Mesenchymal stem cell (in vitro differentiated cells and primary cell): ENCODE data around the gene CSRNP3.

Source experiments
- DNase-seq: peaks from one replicate; pipeline ENCODE4 v3.0.0-alpha.2; 2013
- H2AFZ ChIP-seq: one replicate; pipeline ENCODE4 v1.6.1; 2013; ENCODE audit warnings: low read depth, mild to moderate bottlenecking, control low read depth, inconsistent platforms, low read length, moderate library complexity
- H2AK5ac ChIP-seq: 2 replicates; pipeline ENCODE4 v1.6.1; 2013; ENCODE audit warnings: low read length, moderate library complexity, mild to moderate bottlenecking, inconsistent platforms; ENCODE audit not compliant: severe bottlenecking
- H2BK120ac ChIP-seq: one replicate; pipeline ENCODE4 v1.6.1; 2013; ENCODE audit warnings: low read depth, mild to moderate bottlenecking, inconsistent platforms, low read length, moderate library complexity
- H2BK12ac ChIP-seq, 2 experiments: one replicate each; pipeline ENCODE4 v1.6.1; 2013; ENCODE audit warnings: inconsistent platforms in 2 of 2, low read length in 2 of 2, mild to moderate bottlenecking in 2 of 2, moderate library complexity in 2 of 2, control low read depth in 1 of 2
- H2BK15ac ChIP-seq: one replicate; pipeline ENCODE4 v1.6.1; 2013; ENCODE audit warnings: mild to moderate bottlenecking, low read depth, inconsistent platforms; ENCODE audit not compliant: poor library complexity, severe bottlenecking
- H2BK5ac ChIP-seq: 2 replicates; pipeline ENCODE4 v1.6.1; 2013; ENCODE audit warnings: low read depth, mild to moderate bottlenecking, low read length, control low read depth, inconsistent platforms; ENCODE audit not compliant: poor library complexity, severe bottlenecking
- H3K14ac ChIP-seq, 2 experiments: one replicate each; pipeline ENCODE4 v1.6.1; 2013; ENCODE audit warnings: inconsistent platforms in 2 of 2, low read length in 2 of 2, control low read depth in 1 of 2, mild to moderate bottlenecking in 1 of 2, moderate library complexity in 1 of 2
- H3K18ac ChIP-seq, 2 experiments: one replicate each; pipeline ENCODE4 v1.6.1; 2013; ENCODE audit warnings: inconsistent platforms in 2 of 2, low read length in 2 of 2, control low read depth in 1 of 2, low read depth in 1 of 2, mild to moderate bottlenecking in 1 of 2
- H3K23ac ChIP-seq, 2 experiments: one replicate each; pipeline ENCODE4 v1.6.1; 2013; ENCODE audit warnings: inconsistent platforms in 2 of 2, low read length in 2 of 2, mild to moderate bottlenecking in 2 of 2, moderate library complexity in 2 of 2, control low read depth in 1 of 2
- H3K27ac ChIP-seq: 2 replicates; pipeline ENCODE4 v1.5.1; 2013; ENCODE audit warnings: mild to moderate bottlenecking, moderate library complexity, low read length, control low read depth, inconsistent platforms; ENCODE audit not compliant: poor library complexity, severe bottlenecking
- H3K27me3 ChIP-seq, 2 experiments: 2 replicates each; pipeline versions ENCODE4 v1.6.1 to v1.7.0; 2013; ENCODE audit warnings: low read length in 2 of 2, mild to moderate bottlenecking in 2 of 2, moderate library complexity in 2 of 2, control low read depth in 1 of 2, inconsistent platforms in 1 of 2; ENCODE audit not compliant: control insufficient read depth in 1 of 2, insufficient read depth in 1 of 2
- H3K36me3 ChIP-seq, 2 experiments: 2 replicates each; pipeline versions ENCODE4 v1.6.1 to v1.7.0; 2013; ENCODE audit warnings: low read length in 2 of 2, control low read depth in 1 of 2, inconsistent platforms in 1 of 2, low read depth in 1 of 2, mild to moderate bottlenecking in 1 of 2; ENCODE audit not compliant: insufficient read depth in 2 of 2, control insufficient read depth in 1 of 2
- H3K4ac ChIP-seq, 2 experiments: one replicate each; pipeline ENCODE4 v1.6.1; 2013; ENCODE audit warnings: inconsistent platforms in 2 of 2, low read length in 2 of 2, mild to moderate bottlenecking in 2 of 2, moderate library complexity in 2 of 2, control low read depth in 1 of 2, low read depth in 1 of 2
- H3K4me1 ChIP-seq: 2 replicates; pipeline ENCODE4 v1.6.1; 2013; ENCODE audit warnings: low read depth, low read length, control low read depth; ENCODE audit not compliant: control insufficient read depth, insufficient read depth
- H3K4me2 ChIP-seq: 2 replicates; pipeline ENCODE4 v1.6.1; 2013; ENCODE audit warnings: low read length, mild to moderate bottlenecking, inconsistent platforms; ENCODE audit not compliant: poor library complexity, severe bottlenecking
- H3K4me3 ChIP-seq, 2 experiments: 2 replicates each; pipeline versions ENCODE4 v1.5.1 to v1.7.0; 2013; ENCODE audit warnings: low read length in 2 of 2, mild to moderate bottlenecking in 2 of 2, control low read depth in 1 of 2, low read depth in 1 of 2; ENCODE audit not compliant: insufficient read depth in 1 of 2
- H3K79me1 ChIP-seq: replicated peaks from 2 replicates; pipeline ENCODE4 v1.6.1; 2013; ENCODE audit warnings: mild to moderate bottlenecking, control low read depth, low read length, inconsistent platforms; ENCODE audit not compliant: poor library complexity, severe bottlenecking
- H3K9ac ChIP-seq: 2 replicates; pipeline ENCODE4 v1.7.0; 2013; ENCODE audit warnings: mild to moderate bottlenecking, low read length, moderate library complexity
- H3K9me3 ChIP-seq: 2 replicates; pipeline ENCODE4 v1.7.0; 2013; ENCODE audit warnings: mild to moderate bottlenecking, low read length; ENCODE audit not compliant: control insufficient read depth
- H4K8ac ChIP-seq: one replicate; pipeline ENCODE4 v1.6.1; 2013; ENCODE audit warnings: inconsistent platforms, mild to moderate bottlenecking, low read length, moderate library complexity
- H4K91ac ChIP-seq: one replicate; pipeline ENCODE4 v1.6.1; 2013; ENCODE audit warnings: mild to moderate bottlenecking, low read length, inconsistent platforms
- WGBS: methylation state at CpG from one replicate; pipeline ENCODE4 v1.1.7; 2013; ENCODE audit warnings: mixed read lengths; 5-methylcytosine and 5-hydroxymethylcytosine counted together

Gene CSRNP3

GRCh38 chr2:165453561-165454094, 15.9 kb upstream of the CSRNP3 start:
- Histone ChIP-seq H3K79me1 (no peaks in the 10 kb centered on the region), H3K4me3 (no peak overlapping the region), H3K27ac (no peak overlapping the region), H3K23ac (no peak overlapping the region), H3K4me2 (no peak overlapping the region), H4K91ac (no peak overlapping the region), H2BK120ac (no peak overlapping the region), H3K4ac (no peak overlapping the region), H3K27me3 (no peaks in the 10 kb centered on the region), H2AK5ac (no peak overlapping the region), H2AFZ (no peak overlapping the region), H3K9me3 (no peaks in the 10 kb centered on the region), H3K18ac (no peak overlapping the region), H4K8ac (no peak overlapping the region), H3K9ac (no peak overlapping the region), H2BK15ac (no peak overlapping the region), H2BK5ac (no peak overlapping the region), H3K14ac (no peak overlapping the region), H3K36me3 (no peaks in the 10 kb centered on the region), H2BK12ac (no peak overlapping the region), H3K4me1 (no peaks in the 10 kb centered on the region)
- DNase-seq: no peak
- 98% methylated on average over 5 of the region's 5 CpGs for WGBS

- no peak overlapping the region for H3K23ac ChIP-seq
- H2BK15ac ChIP-seq: no peak overlapping the region
- WGBS: no CpG with 5 or more reads among the region's 1 CpG
- H3K9me3 ChIP-seq: no peaks in the 10 kb centered on the region
- H3K4me1 ChIP-seq: no peaks in the 10 kb centered on the region
- no peak overlapping the region for H2BK12ac ChIP-seq
- H3K4ac ChIP-seq: no peak overlapping the region
- no peak overlapping the region for H3K27ac ChIP-seq
- no peak overlapping the region for H3K9ac ChIP-seq
- H3K27me3 ChIP-seq: no peaks in the 10 kb centered on the region
- DNase-seq: no peak
- no peaks in the 10 kb centered on the region for H3K79me1 ChIP-seq
- no peak overlapping the region for H3K18ac ChIP-seq
- no peak overlapping the region for H2BK5ac ChIP-seq
- H2AK5ac ChIP-seq: no peak overlapping the region
- H4K91ac ChIP-seq: no peak overlapping the region
- H3K4me2 ChIP-seq: no peak overlapping the region
- H3K36me3 ChIP-seq: no peaks in the 10 kb centered on the region
- H4K8ac ChIP-seq: no peak overlapping the region
- no peak overlapping the region for H2AFZ ChIP-seq
- H3K14ac ChIP-seq: no peak overlapping the region
- H3K4me3 ChIP-seq: no peak overlapping the region
- no peak overlapping the region for H2BK120ac ChIP-seq
These were observed 14.6 kb upstream of the CSRNP3 start for GRCh38 chr2:165454905-165455304.

DNA sequence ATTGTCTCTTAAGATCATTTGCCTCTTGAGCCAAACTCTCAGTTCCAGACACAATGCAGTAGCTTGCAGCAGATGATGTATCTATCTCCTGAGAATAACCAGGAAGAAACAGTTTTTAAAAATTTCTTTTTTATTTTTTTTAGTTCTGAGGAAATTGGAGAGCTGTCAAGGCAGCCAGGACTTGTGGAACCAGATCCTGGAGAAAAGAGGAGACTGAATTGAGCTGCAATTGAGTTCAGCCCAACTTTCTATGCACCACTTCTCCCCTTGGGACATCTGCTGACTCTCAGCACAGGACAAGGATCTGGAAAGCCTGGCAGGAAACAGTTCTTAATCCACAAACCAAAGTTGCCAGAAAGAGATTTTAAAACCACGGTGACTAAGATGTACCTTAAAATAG, 13.5 kb upstream of the CSRNP3 start:
- Histone ChIP-seq H2AK5ac (no peak overlapping the region), H3K79me1 (no peaks in the 10 kb centered on the region), H2BK12ac (no peak overlapping the region), H3K9me3 (no peaks in the 10 kb centered on the region), H3K27me3 (no peaks in the 10 kb centered on the region), H3K4me3 (no peak overlapping the region), H4K91ac (no peak overlapping the region), H3K23ac (no peak overlapping the region), H4K8ac (no peak overlapping the region), H2AFZ (no peak overlapping the region), H2BK15ac (no peak overlapping the region), H3K4me1 (no peaks in the 10 kb centered on the region), H3K36me3 (no peaks in the 10 kb centered on the region), H3K14ac (no peak overlapping the region), H2BK5ac (no peak overlapping the region), H3K4me2 (no peak overlapping the region), H3K4ac (no peak overlapping the region), H2BK120ac (no peak overlapping the region), H3K18ac (no peak overlapping the region), H3K27ac (no peak overlapping the region), H3K9ac (no peak overlapping the region)
- no CpG with 5 or more reads among the region's 1 CpG for WGBS
- no peak for DNase-seq

- DNase-seq: no peak
- Histone ChIP-seq H3K79me1 (no peaks in the 10 kb centered on the region), H3K14ac (no peak overlapping the region), H3K36me3 (no peaks in the 10 kb centered on the region), H3K4ac (no peak overlapping the region), H2BK12ac (no peak overlapping the region), H3K4me3 (no peak overlapping the region), H2BK120ac (no peak overlapping the region), H3K4me2 (no peak overlapping the region), H3K9me3 (no peaks in the 10 kb centered on the region), H2BK5ac (no peak overlapping the region), H3K9ac (no peak overlapping the region), H3K23ac (no peak overlapping the region), H3K18ac (no peak overlapping the region), H2AK5ac (no peak overlapping the region), H3K27ac (no peak overlapping the region), H3K27me3 (no peaks in the 10 kb centered on the region), H2AFZ (no peak overlapping the region), H2BK15ac (no peak overlapping the region), H4K8ac (no peak overlapping the region), H3K4me1 (no peaks in the 10 kb centered on the region), H4K91ac (no peak overlapping the region)
- WGBS: 87% methylated on average over 3 of the region's 3 CpGs
These were observed 7.1 kb upstream of the CSRNP3 start for GRCh38 chr2:165462443-165462842.
